Muscle layer of colon (tissue), 2 donors: Measurements from ENCODE around the gene CYTIP.
"Not testable (repeated sequence)": the region's sequence is repeated elsewhere in the genome, so short reads cannot be mapped to it uniquely, and the experiment has no call there.

Experiments used
- H3K27ac ChIP-seq: one replicate; pipeline ENCODE4 v1.7.0; 2013; ENCODE audit warnings: low read depth, mild to moderate bottlenecking, low read length, moderate library complexity
- H3K27me3 ChIP-seq, 2 donors: one replicate each; pipeline ENCODE4 v1.7.0; 2013; ENCODE audit warnings: low read length in 2 of 2, mild to moderate bottlenecking in 2 of 2; ENCODE audit not compliant: insufficient read depth in 2 of 2, control insufficient read depth in 1 of 2
- H3K36me3 ChIP-seq: one replicate; pipeline ENCODE4 v1.7.0; 2013; ENCODE audit warnings: mild to moderate bottlenecking, low read length; ENCODE audit not compliant: insufficient read depth
- H3K4me1 ChIP-seq: one replicate; pipeline ENCODE4 v1.7.0; 2013; ENCODE audit warnings: mild to moderate bottlenecking, low read length; ENCODE audit not compliant: insufficient read depth
- H3K4me3 ChIP-seq, 2 donors: one replicate each; pipeline ENCODE4 v1.7.0; 2013; ENCODE audit warnings: low read length in 2 of 2, low read depth in 1 of 2, mild to moderate bottlenecking in 1 of 2, moderate library complexity in 1 of 2
- H3K9ac ChIP-seq: one replicate; pipeline ENCODE4 v1.7.0; 2013; ENCODE audit warnings: low read length
- H3K9me3 ChIP-seq: one replicate; pipeline ENCODE4 v1.7.0; 2013; ENCODE audit warnings: mild to moderate bottlenecking, low read length
- donor health status: abdominal sarcoma.
- donor health status: Adenocarcinoma of cecum.

The CYTIP gene

GRCh38 chr2:157395811-157396210 lies 48.1 kb downstream of the CYTIP start:
- Histone ChIP-seq H3K27ac (no peak overlapping the region), H3K4me1 (no peaks in the 10 kb centered on the region), H3K4me3 (no peak overlapping the region), H3K9me3 (no peaks in the 10 kb centered on the region), H3K27me3 (no peaks in the 10 kb centered on the region), H3K9ac (no peak overlapping the region), H3K36me3 (no peaks in the 10 kb centered on the region)

- no peak overlapping the region for H3K9ac ChIP-seq
- H3K27me3 ChIP-seq = no peaks in the 10 kb centered on the region
- no peak overlapping the region for H3K4me3 ChIP-seq
- no peaks in the 10 kb centered on the region for H3K4me1 ChIP-seq
- no peaks in the 10 kb centered on the region for H3K36me3 ChIP-seq
- H3K9me3 ChIP-seq = no peaks in the 10 kb centered on the region
- no peak overlapping the region for H3K27ac ChIP-seq
Observed at GRCh38 chr2:157394928-157395327, 49.0 kb downstream of the CYTIP start.

- H3K4me1 ChIP-seq = no peaks in the 10 kb centered on the region
- H3K27ac ChIP-seq = no peak overlapping the region
- no peaks in the 10 kb centered on the region for H3K9me3 ChIP-seq
- no peak overlapping the region for H3K9ac ChIP-seq
- no peaks in the 10 kb centered on the region for H3K27me3 ChIP-seq
- no peaks in the 10 kb centered on the region for H3K36me3 ChIP-seq
- H3K4me3 ChIP-seq = no peak overlapping the region
Observed at GRCh38 chr2:157393348-157393747, 50.5 kb downstream of the CYTIP start.

GRCh38 chr2:157388827-157389226 lies 55.1 kb downstream of the CYTIP start:
- no peaks in the 10 kb centered on the region for H3K27me3 ChIP-seq
- H3K4me3 ChIP-seq = no peak overlapping the region
- H3K27ac ChIP-seq = no peak overlapping the region
- H3K9ac ChIP-seq = no peak overlapping the region
- H3K36me3 ChIP-seq = no peaks in the 10 kb centered on the region
- no peaks in the 10 kb centered on the region for H3K4me1 ChIP-seq
- H3K9me3 ChIP-seq = no peaks in the 10 kb centered on the region

GRCh38 chr2:157386747-157387146 lies 57.1 kb downstream of the CYTIP start:
- H3K36me3 ChIP-seq = no peaks in the 10 kb centered on the region
- H3K4me3 ChIP-seq = no peak overlapping the region
- H3K9me3 ChIP-seq = no peaks in the 10 kb centered on the region
- no peak overlapping the region for H3K9ac ChIP-seq
- H3K27ac ChIP-seq = no peak overlapping the region
- H3K27me3 ChIP-seq = no peaks in the 10 kb centered on the region
- H3K4me1 ChIP-seq = no peaks in the 10 kb centered on the region

GRCh38 chr2:157386247-157386646 lies 57.6 kb downstream of the CYTIP start:
- Histone ChIP-seq H3K4me3 (no peak overlapping the region), H3K4me1 (no peaks in the 10 kb centered on the region), H3K36me3 (no peaks in the 10 kb centered on the region), H3K9me3 (no peaks in the 10 kb centered on the region), H3K9ac (no peak overlapping the region), H3K27ac (no peak overlapping the region), H3K27me3 (no peaks in the 10 kb centered on the region)

- Histone ChIP-seq H3K4me3 (no peak overlapping the region), H3K36me3 (no peaks in the 10 kb centered on the region), H3K27me3 (no peaks in the 10 kb centered on the region), H3K4me1 (no peaks in the 10 kb centered on the region), H3K9ac (no peak overlapping the region), H3K9me3 (no peaks in the 10 kb centered on the region), H3K27ac (no peak overlapping the region)
Observed at GRCh38 chr2:157377861-157378260, 66.0 kb downstream of the CYTIP start.

- H3K9ac ChIP-seq = no peak overlapping the region
- H3K4me1 ChIP-seq = no peaks in the 10 kb centered on the region
- H3K9me3 ChIP-seq = no peaks in the 10 kb centered on the region
- no peak overlapping the region for H3K4me3 ChIP-seq
- H3K27me3 ChIP-seq = no peaks in the 10 kb centered on the region
- no peaks in the 10 kb centered on the region for H3K36me3 ChIP-seq
- no peak overlapping the region for H3K27ac ChIP-seq
Observed at GRCh38 chr2:157376041-157376440, 67.8 kb downstream of the CYTIP start.

GRCh38 chr2:157375384-157375783 lies 68.5 kb downstream of the CYTIP start:
- H3K27ac ChIP-seq = no peak overlapping the region
- no peak overlapping the region for H3K4me3 ChIP-seq
- no peaks in the 10 kb centered on the region for H3K36me3 ChIP-seq
- H3K9me3 ChIP-seq = no peaks in the 10 kb centered on the region
- no peak overlapping the region for H3K9ac ChIP-seq
- H3K27me3 ChIP-seq = no peaks in the 10 kb centered on the region
- H3K4me1 ChIP-seq = no peaks in the 10 kb centered on the region

- H3K4me1 ChIP-seq, H3K9me3 ChIP-seq, H3K9ac ChIP-seq, H3K27me3 ChIP-seq, H3K27ac ChIP-seq, H3K4me3 ChIP-seq, H3K36me3 ChIP-seq: not testable (repeated sequence)
Observed at GRCh38 chr2:157368508-157368907, 75.4 kb downstream of the CYTIP start.

GRCh38 chr2:157367704-157368103 lies 76.2 kb downstream of the CYTIP start:
- no peaks in the 10 kb centered on the region for H3K9me3 ChIP-seq
- H3K4me3 ChIP-seq = no peak overlapping the region
- H3K27ac ChIP-seq = no peak overlapping the region
- no peaks in the 10 kb centered on the region for H3K36me3 ChIP-seq
- H3K4me1 ChIP-seq = peaks cover 12% of the 10 kb centered on the region
- no peak overlapping the region for H3K9ac ChIP-seq
- no peaks in the 10 kb centered on the region for H3K27me3 ChIP-seq
